HepG2 (cell line): Measurements from ENCODE around the gene KCNE4. TPM values are rescaled to one million over a fixed set of nuclear protein-coding genes. Genes with fewer than 3 reads are reported as not detected.

Experiments used
- ATAC-seq: fragments of 200-7000 bp; cut with Tn5 transposase; 3 replicates; pipeline ENCODE4 v1.9.1; 2020; ENCODE audit warnings: mild to moderate bottlenecking, moderate library complexity
- BruUV-seq: library from RNA; stranded (reverse); fragments of 400-500 nt; replicated peaks from 2 replicates; lab custom pipeline; 2021; lab: Mats Ljungman, UMichigan
- CTCF ChIA-PET: fragments of 300-600 bp; formaldehyde crosslinking; extraction: SDS; loops from one replicate; lab custom pipeline; 2021; ENCODE audit warnings: low total read pairs, inconsistent platforms, low intra/inter-chr PET ratio; lab: Yijun Ruan, JAX
- POLR2A ChIA-PET: fragments of 350-600 bp; sonication (Branson Sonifier 250); formaldehyde crosslinking; loops from one replicate; lab custom pipeline; 2020; ENCODE audit warnings: antibody characterized with exemption, inconsistent platforms; lab: Yijun Ruan, JAX
- DNase-seq: peaks from one replicate; pipeline ENCODE4 v3.0.0-alpha.2; 2015; ENCODE audit warnings: low spot score
- FAIRE-seq: peaks from 3 replicates; lab custom pipeline; 2011; peaks lifted over from hg19 to GRCh38; lab: Jason Lieb, UNC
- H2AFZ ChIP-seq: one replicate; pipeline ENCODE4 v1.6.1; 2011; ENCODE audit warnings: low read length, inconsistent platforms
- H3K27ac ChIP-seq: fragments of 300-600 bp; 3 replicates; pipeline ENCODE4 v1.8.0; 2011; ENCODE audit warnings: mixed run types, mild to moderate bottlenecking, mixed read lengths, low read length, inconsistent platforms; ENCODE audit not compliant: insufficient read depth; ENCODE audit errors: extremely low read length
- H3K27me3 ChIP-seq, 2 experiments: fragments of 200-600 bp in 1 of 2; 2 replicates in 1 of 2; 3 replicates in 1 of 2; pipeline versions ENCODE4 v1.6.0 to v1.8.0; 2011; ENCODE audit warnings: low read length in 2 of 2, mild to moderate bottlenecking in 2 of 2, moderate library complexity in 2 of 2, inconsistent platforms in 1 of 2; ENCODE audit not compliant: insufficient read depth in 2 of 2, control insufficient read depth in 1 of 2
- H3K36me3 ChIP-seq, 2 experiments: fragments of 200-600 bp in 1 of 2; replicated peaks in 1 of 2; 2 replicates in 1 of 2; 3 replicates in 1 of 2; pipeline versions ENCODE4 v1.5.1 to v1.8.0; 2011; ENCODE audit warnings: low read length in 2 of 2, inconsistent platforms in 1 of 2; ENCODE audit not compliant: insufficient read depth in 2 of 2, control insufficient read depth in 1 of 2
- H3K4me1 ChIP-seq: 2 replicates; pipeline ENCODE4 v1.5.1; 2012; ENCODE audit warnings: low read length, inconsistent platforms; ENCODE audit not compliant: insufficient read depth
- H3K4me2 ChIP-seq: 2 replicates; pipeline ENCODE4 v1.6.0; 2011; ENCODE audit warnings: low read depth, low read length, inconsistent platforms
- H3K4me3 ChIP-seq, 3 experiments: fragments of 200-600 bp in 1 of 3; sonication (generic), shearing (Covaris generic) in 1 of 3; replicated peaks in 1 of 3; 2 replicates each; pipeline ENCODE4 v1.5.1; 2011 to 2016; ENCODE audit warnings: low read length in 3 of 3, inconsistent platforms in 2 of 3, low read depth in 2 of 3, mild to moderate bottlenecking in 2 of 3, control low read depth in 1 of 3, mixed read lengths in 1 of 3; ENCODE audit not compliant: insufficient read depth in 1 of 3
- H3K79me2 ChIP-seq: one replicate; pipeline ENCODE4 v1.6.1; 2011; ENCODE audit warnings: low read length, inconsistent platforms; ENCODE audit not compliant: insufficient read depth
- H3K9ac ChIP-seq: 2 replicates; pipeline ENCODE4 v1.6.0; 2011; ENCODE audit warnings: mild to moderate bottlenecking, low read depth, low read length, inconsistent platforms; ENCODE audit not compliant: insufficient read depth
- H3K9me3 ChIP-seq: 2 replicates; pipeline ENCODE4 v1.5.1; 2012; ENCODE audit warnings: mild to moderate bottlenecking, low read length
- H4K20me1 ChIP-seq: 2 replicates; pipeline ENCODE4 v1.6.0; 2011; ENCODE audit warnings: inconsistent platforms, mild to moderate bottlenecking, low read length, moderate library complexity; ENCODE audit not compliant: insufficient read depth
- HOXA9 ChIP-seq: sonication (generic); formaldehyde crosslinking; IDR thresholded peaks from 2 replicates; pipeline ENCODE4 v1.8.1; 2022; ENCODE audit warnings: missing genetic modification reagents, mild to moderate bottlenecking, moderate library complexity, borderline replicate concordance
- PTBP1 ChIP-seq: fragments of 200-400 bp; formaldehyde crosslinking; IDR thresholded peaks from 2 replicates; pipeline ENCODE4 v1.6.1; 2018; ENCODE audit warnings: low read length, low read depth; ENCODE audit not compliant: poor library complexity, severe bottlenecking
- TARDBP ChIP-seq: sonication (generic); formaldehyde crosslinking; IDR thresholded peaks from 2 replicates; pipeline ENCODE4 v1.8.0; 2022; ENCODE audit warnings: mild to moderate bottlenecking, missing genetic modification reagents
- ZBTB7B ChIP-seq: sonication (generic); formaldehyde crosslinking; IDR thresholded peaks from 2 replicates; pipeline ENCODE4 v1.4.0; 2020; ENCODE audit warnings: missing genetic modification reagents
- ZNF441 ChIP-seq: sonication (generic); formaldehyde crosslinking; IDR thresholded peaks from 2 replicates; pipeline ENCODE4 v1.7.0; 2021; ENCODE audit warnings: missing genetic modification reagents, borderline replicate concordance
- ZNF549 ChIP-seq: sonication (generic); formaldehyde crosslinking; IDR thresholded peaks from 2 replicates; pipeline ENCODE4 v1.5.0; 2020; ENCODE audit warnings: missing genetic modification reagents
- ZNF556 ChIP-seq: sonication (generic); formaldehyde crosslinking; IDR thresholded peaks from 2 replicates; pipeline ENCODE4 v1.4.0; 2020; ENCODE audit warnings: mild to moderate bottlenecking, missing genetic modification reagents, borderline replicate concordance
- WGBS: methylation state at CpG from one replicate; pipeline ENCODE4 v1.1.6; 2017; ENCODE audit warnings: low lambda C conversion rate; 5-methylcytosine and 5-hydroxymethylcytosine counted together
- in situ Hi-C: cut with HindIII; loops from 2 replicates; pipeline ENCODE4 v1.10.0; 2017; ENCODE audit warnings: low pct_unique_long_range_greater_than_20kb; ENCODE audit not compliant: extremely low pct_ligation_motif_present
- intact Hi-C: fragments of 100-400 bp; cut with micrococcal nuclease; formaldehyde crosslinking; loops from one replicate; pipeline ENCODE4 v1.10.0; 2022; ENCODE audit not compliant: unreplicated experiment
- polyA plus RNA-seq, 8 experiments: library from polyadenylated mRNA; depleted of rRNA in 3 of 8; stranded (reverse) in 7 of 8; unstranded in 1 of 8; fragments of >200 nt; fragmentation: Illumina TruSeq in 4 of 8; extraction: Trizol in 4 of 8; gene quantifications; 2 replicates each; pipeline versions ENCODE4 v1.2.1 to v1.2.3, GENCODE V29; 2011 to 2016; ENCODE audit warnings: low read depth in 4 of 8, missing spikeins in 1 of 8, mixed read lengths in 1 of 8; ENCODE audit not compliant: insufficient read depth in 1 of 8
- total RNA-seq, 5 experiments: library from RNA; depleted of rRNA; stranded (reverse); fragments of >200 nt; fragmentation: Illumina TruSeq; extraction: Trizol; gene quantifications; 2 replicates each; pipeline ENCODE4 v1.2.3, GENCODE V29; 2016; ENCODE audit warnings: low read depth in 1 of 5
- TF ChIP-seq, protein P1 (sequence below): sonication (generic); formaldehyde crosslinking; IDR thresholded peaks from 2 replicates; pipeline ENCODE4 v1.5.1; 2020; ENCODE audit warnings: mild to moderate bottlenecking, missing genetic modification reagents

Gene KCNE4
- total and polyA plus RNA-seq, 2 of the 13 experiments (the other 11 are each of a cell fraction or from before 2014, with no cell fraction given): not detected

DNA sequence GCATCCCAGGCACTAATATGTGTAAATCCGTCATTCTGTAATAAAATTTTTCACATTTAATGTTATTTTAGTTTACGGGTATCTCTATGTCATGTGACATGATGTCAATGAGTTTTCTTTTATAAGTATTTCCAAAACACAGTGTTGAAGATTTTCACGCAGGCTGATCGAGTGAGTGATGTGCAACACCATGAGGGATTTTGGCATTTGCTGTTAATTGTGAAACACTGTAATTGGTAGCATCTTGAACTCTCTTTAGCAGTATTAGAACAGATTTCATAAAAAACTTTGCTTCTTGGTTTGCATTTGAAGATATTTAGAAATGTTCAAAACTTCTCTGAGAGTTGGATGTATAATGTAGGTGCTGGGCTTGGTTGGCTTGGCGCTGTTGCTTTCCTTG is 35.5 kb downstream of the KCNE4 start (continued):
- TF ChIP-seq PTBP1 (no peak), HOXA9 (CRISPR knock-in tag) (no peak)
- TF ChIP-seq, all 625 proteins: peak for 0

DNA sequence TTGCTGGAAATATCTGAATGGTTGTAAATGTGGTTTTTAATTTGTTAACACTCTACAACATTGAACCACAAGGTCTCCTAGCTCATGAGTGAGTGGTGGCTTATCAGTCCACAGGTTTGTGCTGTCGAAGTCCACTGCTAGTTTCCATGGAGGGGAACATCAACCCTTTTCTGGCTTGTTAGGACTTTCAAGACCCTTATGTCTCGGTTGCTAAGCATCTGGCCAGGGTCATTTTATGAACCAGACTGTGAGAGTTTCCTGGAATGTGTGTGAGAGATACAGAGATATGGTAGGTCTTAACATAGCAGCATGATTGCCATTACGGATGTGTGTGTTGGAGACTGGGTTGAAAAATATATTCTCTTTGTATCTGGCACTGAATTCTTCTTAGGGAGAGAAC is 36.9 kb downstream of the KCNE4 start:
- POLR2A ChIA-PET: no interaction called here
- H3K36me3 ChIP-seq: no peaks in the 10 kb centered on the region
- no peak for DNase-seq

More for the DNA sequence above, 36.9 kb downstream of the KCNE4 start:
- intact Hi-C loops: no loop called here
- CTCF ChIA-PET: no interaction called here
- no TSS peak for BruUV-seq
- Histone ChIP-seq H4K20me1 (no peaks in the 10 kb centered on the region), H3K27ac (no peak overlapping the region), H3K9me3 (no peaks in the 10 kb centered on the region), H2AFZ (no peak overlapping the region), H3K27me3 (peaks cover 0 to 16% of the 10 kb centered on the region in 2 experiments; a peak in 4 of 5 replicates), H3K9ac (no peak overlapping the region), H3K4me2 (no peak overlapping the region), H3K79me2 (no peaks in the 10 kb centered on the region), H3K4me3 (no peak overlapping the region), H3K4me1 (no peaks in the 10 kb centered on the region)
- no peak for TF ChIP-seq ZNF441 (CRISPR knock-in tag)
- TF ChIP-seq ZBTB7B (CRISPR knock-in tag): no peak
- no peak for TF ChIP-seq ZNF549 (CRISPR knock-in tag)
- TF ChIP-seq ZNF556 (CRISPR knock-in tag): no peak
- TF ChIP-seq TARDBP (CRISPR knock-in tag): no peak
- TF ChIP-seq, protein P1, sequence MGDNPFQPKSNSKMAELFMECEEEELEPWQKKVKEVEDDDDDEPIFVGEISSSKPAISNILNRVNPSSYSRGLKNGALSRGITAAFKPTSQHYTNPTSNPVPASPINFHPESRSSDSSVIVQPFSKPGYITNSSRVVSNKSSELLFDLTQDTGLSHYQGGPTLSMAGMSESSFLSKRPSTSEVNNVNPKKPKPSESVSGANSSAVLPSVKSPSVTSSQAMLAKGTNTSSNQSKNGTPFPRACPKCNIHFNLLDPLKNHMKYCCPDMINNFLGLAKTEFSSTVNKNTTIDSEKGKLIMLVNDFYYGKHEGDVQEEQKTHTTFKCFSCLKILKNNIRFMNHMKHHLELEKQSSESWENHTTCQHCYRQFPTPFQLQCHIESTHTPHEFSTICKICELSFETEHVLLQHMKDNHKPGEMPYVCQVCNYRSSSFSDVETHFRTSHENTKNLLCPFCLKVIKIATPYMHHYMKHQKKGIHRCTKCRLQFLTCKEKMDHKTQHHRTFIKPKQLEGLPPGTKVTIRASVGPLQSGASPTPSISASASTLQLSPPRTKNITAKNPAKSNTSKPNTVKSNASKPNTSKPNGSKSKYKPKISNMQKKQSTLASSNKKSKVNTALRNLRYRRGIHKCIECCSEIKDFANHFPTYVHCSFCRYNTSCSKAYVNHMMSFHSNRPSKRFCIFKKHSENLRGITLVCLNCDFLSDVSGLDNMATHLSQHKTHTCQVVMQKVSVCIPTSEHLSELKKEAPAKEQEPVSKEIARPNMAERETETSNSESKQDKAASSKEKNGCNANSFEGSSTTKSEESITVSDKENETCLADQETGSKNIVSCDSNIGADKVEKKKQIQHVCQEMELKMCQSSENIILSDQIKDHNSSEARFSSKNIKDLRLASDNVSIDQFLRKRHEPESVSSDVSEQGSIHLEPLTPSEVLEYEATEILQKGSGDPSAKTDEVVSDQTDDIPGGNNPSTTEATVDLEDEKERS (CRISPR knock-in tag): no peak
- ATAC-seq: no peak
- in situ Hi-C loops: loop anchor here (25.0 kb wide), 1 partner anchor 402 kb away; no protein-coding TSS in a partner anchor
- FAIRE-seq: no peak
- 2% methylated on average over 3 of the region's 3 CpGs for WGBS
